NCI-H187 (cell line): Measurements from ENCODE around the gene DENND2A.
"Not testable (repeated sequence)": the region's sequence is repeated elsewhere in the genome, so short reads cannot be mapped to it uniquely, and the experiment has no call there.

Source experiments
- DNase-seq, 2 experiments: peaks; one replicate each; lab custom pipeline; 2025; lab: John Stamatoyannopoulos, UW

Gene DENND2A

GRCh38 chr7:140673774-140674155, 33.2 kb upstream of the DENND2A start:
- DNase-seq = no peak

- DNase-seq = peak; percentile 21 to 69
Measured at GRCh38 chr7:140673063-140673773, 32.6 kb upstream of the DENND2A start.

- DNase-seq = peak; percentile 44 to 51
Measured at GRCh38 chr7:140672382-140673062, 31.9 kb upstream of the DENND2A start, which contains the start of gene ADCK2. Gene ADCK2, plus strand, starts transcription at chr7:140672945. Its CDS starts 386 bp downstream, at chr7:140673331.

- DNase-seq = no peak
Measured at GRCh38 chr7:140671966-140672365, 31.4 kb upstream of the DENND2A start.

GRCh38 chr7:140670343-140670935, 29.8 kb upstream of the DENND2A start:
- no peak for DNase-seq

GRCh38 chr7:140669862-140670261, 29.2 kb upstream of the DENND2A start:
- not testable (repeated sequence) for DNase-seq

- DNase-seq = no peak
Measured at GRCh38 chr7:140669352-140669751, 28.7 kb upstream of the DENND2A start.

GRCh38 chr7:140668641-140669040, 28.0 kb upstream of the DENND2A start:
- no peak for DNase-seq

GRCh38 chr7:140667476-140667875, 26.9 kb upstream of the DENND2A start:
- DNase-seq = no peak

- not testable (repeated sequence) for DNase-seq
Measured at GRCh38 chr7:140662938-140663337, 22.3 kb upstream of the DENND2A start.

GRCh38 chr7:140661124-140661523, 20.5 kb upstream of the DENND2A start:
- no peak for DNase-seq

GRCh38 chr7:140659856-140660255, 19.2 kb upstream of the DENND2A start:
- no peak for DNase-seq

GRCh38 chr7:140657891-140658290, 17.3 kb upstream of the DENND2A start:
- no peak for DNase-seq

GRCh38 chr7:140656548-140657515, 16.2 kb upstream of the DENND2A start:
- no peak for DNase-seq

GRCh38 chr7:140655511-140656408, 15.1 kb upstream of the DENND2A start:
- no peak for DNase-seq

- DNase-seq = no peak
Measured at GRCh38 chr7:140654661-140655060, 14.0 kb upstream of the DENND2A start.

- DNase-seq = no peak
Measured at GRCh38 chr7:140654109-140654387, 13.4 kb upstream of the DENND2A start.

GRCh38 chr7:140653319-140654108, 12.9 kb upstream of the DENND2A start:
- DNase-seq = peak; percentile 53 to 69

- DNase-seq = no peak
Measured at GRCh38 chr7:140650367-140650766, 9.8 kb upstream of the DENND2A start.

GRCh38 chr7:140649556-140650205, 9.1 kb upstream of the DENND2A start:
- no peak for DNase-seq
